ENCODE measurements around the gene LRRC28. TPM values are rescaled to one million over a fixed set of nuclear protein-coding genes. Genes with fewer than 3 reads are reported as not detected.

The LRRC28 gene
- total RNA-seq, 1 donor from 2014 or later, result 22.9 TPM

DNA sequence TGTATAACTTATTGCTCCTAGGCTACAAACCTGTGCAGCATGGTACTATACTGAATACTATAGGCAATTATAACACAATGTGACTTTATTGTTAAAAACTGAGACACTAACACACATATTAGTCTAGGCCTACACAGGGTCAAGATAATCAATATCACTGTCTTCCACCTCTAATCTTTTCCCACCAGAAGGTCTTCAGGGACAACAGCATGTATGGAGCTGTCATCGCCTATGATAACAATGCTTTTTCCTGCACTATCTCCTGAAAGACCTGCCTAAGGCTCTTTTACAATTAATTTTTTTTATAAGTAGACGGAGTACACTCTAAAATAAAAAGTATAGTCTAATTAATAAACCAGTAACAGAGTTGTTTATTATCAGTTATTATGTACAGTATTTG lies 60.9 kb downstream of the LRRC28 start:
- intact Hi-C loops (cut with micrococcal nuclease), result no loop called here
- no peak for DNase-seq
- H3K4me3 ChIP-seq, result no peak overlapping the region
- H3K27ac ChIP-seq (replicated peaks), result no peak overlapping the region
- peaks cover 26% of the 10 kb centered on the region for H3K9me3 ChIP-seq (replicated peaks)
- no peaks in the 10 kb centered on the region for H3K27me3 ChIP-seq (ENCODE audit: low read depth)
- H3K36me3 ChIP-seq, result peaks cover 20% of the 10 kb centered on the region
- TF ChIP-seq, protein P1, sequence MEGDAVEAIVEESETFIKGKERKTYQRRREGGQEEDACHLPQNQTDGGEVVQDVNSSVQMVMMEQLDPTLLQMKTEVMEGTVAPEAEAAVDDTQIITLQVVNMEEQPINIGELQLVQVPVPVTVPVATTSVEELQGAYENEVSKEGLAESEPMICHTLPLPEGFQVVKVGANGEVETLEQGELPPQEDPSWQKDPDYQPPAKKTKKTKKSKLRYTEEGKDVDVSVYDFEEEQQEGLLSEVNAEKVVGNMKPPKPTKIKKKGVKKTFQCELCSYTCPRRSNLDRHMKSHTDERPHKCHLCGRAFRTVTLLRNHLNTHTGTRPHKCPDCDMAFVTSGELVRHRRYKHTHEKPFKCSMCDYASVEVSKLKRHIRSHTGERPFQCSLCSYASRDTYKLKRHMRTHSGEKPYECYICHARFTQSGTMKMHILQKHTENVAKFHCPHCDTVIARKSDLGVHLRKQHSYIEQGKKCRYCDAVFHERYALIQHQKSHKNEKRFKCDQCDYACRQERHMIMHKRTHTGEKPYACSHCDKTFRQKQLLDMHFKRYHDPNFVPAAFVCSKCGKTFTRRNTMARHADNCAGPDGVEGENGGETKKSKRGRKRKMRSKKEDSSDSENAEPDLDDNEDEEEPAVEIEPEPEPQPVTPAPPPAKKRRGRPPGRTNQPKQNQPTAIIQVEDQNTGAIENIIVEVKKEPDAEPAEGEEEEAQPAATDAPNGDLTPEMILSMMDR (IDR thresholded peaks at IDR 0.05; ENCODE audit: borderline replicate concordance), result no peak
- H3K4me1 ChIP-seq, result peaks cover 5% of the 10 kb centered on the region

DNA sequence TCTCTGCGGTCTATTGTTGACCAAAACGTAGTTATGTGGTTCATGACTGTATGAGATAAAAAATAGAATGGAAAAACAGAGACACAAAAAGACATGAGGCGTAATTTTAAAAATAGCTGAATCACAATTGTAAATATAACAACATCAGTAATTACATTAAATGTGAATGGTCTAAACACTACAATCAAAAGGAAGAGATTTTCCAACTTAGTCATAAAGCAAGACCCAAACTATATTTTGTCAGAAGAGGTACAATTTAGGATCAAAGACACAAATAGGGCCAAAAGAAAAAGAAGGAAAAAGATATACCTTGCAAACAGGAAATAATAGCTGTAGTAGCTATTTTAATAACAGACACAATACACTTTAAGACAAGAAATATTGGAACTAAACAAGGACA lies 61.5 kb downstream of the LRRC28 start:
- H3K4me1 ChIP-seq, result no peaks in the 10 kb centered on the region
- TF ChIP-seq, protein P1 (IDR thresholded peaks at IDR 0.05; ENCODE audit: borderline replicate concordance), result no peak
- peaks cover 20% of the 10 kb centered on the region for H3K36me3 ChIP-seq
- H3K4me3 ChIP-seq, result no peak overlapping the region
- peaks cover 26% of the 10 kb centered on the region for H3K9me3 ChIP-seq (replicated peaks)
- intact Hi-C loops (cut with micrococcal nuclease), result no loop called here
- H3K27me3 ChIP-seq (ENCODE audit: low read depth), result no peaks in the 10 kb centered on the region
- no peak overlapping the region for H3K27ac ChIP-seq (replicated peaks)
- no peak for DNase-seq

DNA sequence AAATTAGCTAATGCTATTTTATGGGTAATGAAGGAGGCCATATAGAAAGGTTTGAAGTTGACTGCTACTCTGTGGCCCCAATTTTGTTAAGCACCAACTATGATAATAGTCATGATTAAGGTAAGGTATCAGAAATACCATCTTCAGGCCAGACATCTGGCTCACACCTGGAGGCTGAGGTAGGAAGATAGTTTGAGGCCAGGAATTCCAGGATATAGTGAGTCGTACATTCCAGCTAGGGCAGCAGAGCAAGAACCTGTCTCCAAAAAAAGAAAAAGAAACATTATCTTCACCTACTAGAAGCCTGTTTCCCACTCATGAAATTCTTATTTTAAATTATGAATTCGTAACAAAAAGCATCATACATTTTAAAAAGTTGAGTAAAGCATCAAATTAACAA lies 64.4 kb downstream of the LRRC28 start:
- intact Hi-C loops (cut with micrococcal nuclease), result no loop called here
- Histone ChIP-seq H3K9me3 (replicated peaks) (peaks cover 26% of the 10 kb centered on the region), H3K4me3 (no peak overlapping the region), H3K4me1 (peaks cover 8% of the 10 kb centered on the region), H3K36me3 (peaks cover 20% of the 10 kb centered on the region), H3K27me3 (ENCODE audit: low read depth) (no peaks in the 10 kb centered on the region), H3K27ac (replicated peaks) (no peak overlapping the region)
- TF ChIP-seq, protein P1 (IDR thresholded peaks at IDR 0.05; ENCODE audit: borderline replicate concordance), result no peak
- no peak for DNase-seq

DNA sequence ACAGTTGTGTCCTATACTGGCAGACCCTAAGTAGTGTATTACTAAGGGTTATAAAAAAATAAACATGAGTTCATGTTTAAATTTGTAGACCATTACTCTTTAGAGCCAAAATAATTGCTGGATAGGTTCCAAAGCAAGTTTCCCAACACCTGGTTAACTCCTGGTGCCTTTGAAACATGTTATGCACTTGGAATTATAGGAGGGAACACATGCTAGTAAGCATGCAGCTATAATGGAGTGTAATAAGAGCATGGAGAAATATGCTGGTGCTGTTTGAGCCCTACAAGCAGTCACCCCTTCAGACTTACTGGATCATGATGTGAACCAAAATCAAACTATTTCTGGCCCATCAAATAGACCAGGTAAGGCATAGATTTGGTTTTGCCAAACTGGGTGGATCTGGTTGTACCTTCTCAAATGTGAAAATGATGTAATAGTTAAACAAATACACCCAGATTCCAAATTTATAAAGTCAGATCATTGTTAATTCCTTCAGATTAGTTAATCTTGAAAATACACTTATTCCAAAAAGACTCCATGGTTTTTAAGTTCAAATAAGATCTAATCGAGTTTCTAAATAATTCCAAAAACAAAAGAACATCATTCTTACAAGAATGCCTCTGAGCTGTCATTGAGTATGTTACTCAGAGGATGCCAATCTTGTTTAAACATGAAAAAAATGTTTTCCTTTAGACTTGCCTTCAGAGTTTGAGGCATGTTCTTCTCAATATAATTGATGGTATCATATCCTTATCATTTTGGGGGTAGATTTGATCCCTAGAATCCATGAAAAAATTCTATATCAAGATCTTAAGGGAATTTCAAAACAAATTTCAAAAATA lies 69.3 kb downstream of the LRRC28 start:
- Histone ChIP-seq H3K4me1 (peaks cover 39% of the 10 kb centered on the region), H3K9me3 (replicated peaks) (no peaks in the 10 kb centered on the region), H3K36me3 (no peaks in the 10 kb centered on the region), H3K4me3 (no peak overlapping the region), H3K27ac (replicated peaks) (no peak overlapping the region), H3K27me3 (ENCODE audit: low read depth) (no peaks in the 10 kb centered on the region)
- TF ChIP-seq, protein P1 (IDR thresholded peaks at IDR 0.05; ENCODE audit: borderline replicate concordance), result no peak
- intact Hi-C loops (cut with micrococcal nuclease), result no loop called here
- DNase-seq, result no peak

DNA sequence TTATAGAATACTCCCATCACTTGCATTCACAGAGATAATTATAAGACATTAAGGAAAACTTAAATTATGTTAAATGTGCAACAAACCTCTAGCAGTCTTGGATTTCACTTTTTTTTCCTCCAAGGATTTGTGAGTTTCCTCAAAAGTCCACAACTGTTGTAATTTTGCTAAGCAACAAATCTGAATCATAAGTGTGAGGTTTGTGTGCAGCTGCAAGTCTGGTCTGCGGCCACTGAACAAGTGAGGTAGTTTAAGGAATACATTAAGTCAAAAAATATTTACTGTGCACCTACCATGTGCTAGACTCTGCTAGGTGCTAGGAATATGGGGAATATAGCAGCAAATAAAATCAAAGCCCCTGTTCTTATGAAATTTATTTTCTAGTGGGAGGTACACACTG lies 70.2 kb downstream of the LRRC28 start:
- H3K9me3 ChIP-seq (replicated peaks), result no peaks in the 10 kb centered on the region
- H3K4me3 ChIP-seq, result no peak overlapping the region
- H3K27ac ChIP-seq (replicated peaks), result no peak overlapping the region
- peaks cover 47% of the 10 kb centered on the region for H3K4me1 ChIP-seq
- H3K27me3 ChIP-seq (ENCODE audit: low read depth), result no peaks in the 10 kb centered on the region
- intact Hi-C loops (cut with micrococcal nuclease), result no loop called here
- H3K36me3 ChIP-seq, result no peaks in the 10 kb centered on the region
- DNase-seq, result no peak
- TF ChIP-seq, protein P1 (IDR thresholded peaks at IDR 0.05; ENCODE audit: borderline replicate concordance), result no peak

Measured in left ventricle myocardium inferior (tissue), 1 donor.